HCT116 (cell line): Measurements from ENCODE around the gene IP6K3.

Source experiments
- CEBPB ChIP-seq: IDR thresholded peaks from 2 replicates; pipeline ENCODE4 v1.6.1; 2012; ENCODE audit warnings: low read depth
- ELF1 ChIP-seq: IDR thresholded peaks from 2 replicates; pipeline ENCODE4 v1.6.1; 2012; ENCODE audit warnings: low read depth, borderline replicate concordance
- ZNF274 ChIP-seq: fragments of 200-500 bp; sonication (Bioruptor generic); IDR thresholded peaks from 2 replicates; pipeline ENCODE4 v1.6.1; 2014; ENCODE audit warnings: mild to moderate bottlenecking, low read depth, low read length, inconsistent platforms
- TF ChIP-seq, protein P1 (sequence below), 3 experiments: fragments of 200-600 bp in 1 of 3; sonication (generic) in 1 of 3; IDR thresholded peaks in 2 of 3; conservative IDR thresholded peaks in 1 of 3; 2 replicates each; pipeline ENCODE4 v1.5.1; 2012 to 2017; ENCODE audit warnings: low read depth in 2 of 3, low read length in 2 of 3, antibody characterized with exemption in 1 of 3, borderline replicate concordance in 1 of 3, control low read depth in 1 of 3, mild to moderate bottlenecking in 1 of 3, mixed read lengths in 1 of 3, mixed run types in 1 of 3, moderate library complexity in 1 of 3; ENCODE audit not compliant: insufficient read depth in 1 of 3

DNA sequence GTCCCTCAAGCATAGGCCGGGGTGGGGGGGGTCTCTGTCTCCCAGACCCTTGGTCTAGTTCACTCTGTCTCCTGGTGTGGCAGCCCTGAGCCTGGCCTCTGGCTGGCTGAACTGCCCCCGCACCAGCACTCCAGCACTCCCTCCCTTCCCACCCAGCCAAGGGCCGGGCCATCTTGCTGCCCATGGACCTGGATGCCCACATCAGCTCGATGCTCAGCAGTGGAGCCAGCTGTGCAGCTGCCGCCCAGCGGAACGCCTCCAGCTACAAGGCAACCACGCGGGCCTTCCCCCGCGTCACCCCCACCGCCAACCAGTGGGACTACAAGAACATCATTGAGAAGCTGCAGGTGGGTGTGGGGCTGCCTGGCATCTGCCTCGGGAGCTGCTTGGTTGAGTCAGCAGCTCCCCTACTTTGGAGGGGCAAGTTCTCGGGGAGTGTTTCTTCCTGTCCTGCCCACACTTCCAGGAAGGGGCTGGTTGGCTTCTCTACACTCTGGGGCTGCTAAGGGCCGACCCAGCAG is 63.6 kb downstream of the IP6K3 start:
- TF ChIP-seq ZNF274 (no peak), CEBPB (no peak), ELF1 (no peak)
- TF ChIP-seq, protein P1, sequence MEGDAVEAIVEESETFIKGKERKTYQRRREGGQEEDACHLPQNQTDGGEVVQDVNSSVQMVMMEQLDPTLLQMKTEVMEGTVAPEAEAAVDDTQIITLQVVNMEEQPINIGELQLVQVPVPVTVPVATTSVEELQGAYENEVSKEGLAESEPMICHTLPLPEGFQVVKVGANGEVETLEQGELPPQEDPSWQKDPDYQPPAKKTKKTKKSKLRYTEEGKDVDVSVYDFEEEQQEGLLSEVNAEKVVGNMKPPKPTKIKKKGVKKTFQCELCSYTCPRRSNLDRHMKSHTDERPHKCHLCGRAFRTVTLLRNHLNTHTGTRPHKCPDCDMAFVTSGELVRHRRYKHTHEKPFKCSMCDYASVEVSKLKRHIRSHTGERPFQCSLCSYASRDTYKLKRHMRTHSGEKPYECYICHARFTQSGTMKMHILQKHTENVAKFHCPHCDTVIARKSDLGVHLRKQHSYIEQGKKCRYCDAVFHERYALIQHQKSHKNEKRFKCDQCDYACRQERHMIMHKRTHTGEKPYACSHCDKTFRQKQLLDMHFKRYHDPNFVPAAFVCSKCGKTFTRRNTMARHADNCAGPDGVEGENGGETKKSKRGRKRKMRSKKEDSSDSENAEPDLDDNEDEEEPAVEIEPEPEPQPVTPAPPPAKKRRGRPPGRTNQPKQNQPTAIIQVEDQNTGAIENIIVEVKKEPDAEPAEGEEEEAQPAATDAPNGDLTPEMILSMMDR (IDR thresholded peaks at IDR 0.05 in 2 of 3, conservative IDR thresholded peaks at IDR 0.05 in 1 of 3; ENCODE audit: borderline replicate concordance in 1 of 3, insufficient read depth in 1 of 3, low read depth in 2 of 3, low read length in 2 of 3), result no peak
